ENCODE results near the gene SP2.

SP2 gene

DNA sequence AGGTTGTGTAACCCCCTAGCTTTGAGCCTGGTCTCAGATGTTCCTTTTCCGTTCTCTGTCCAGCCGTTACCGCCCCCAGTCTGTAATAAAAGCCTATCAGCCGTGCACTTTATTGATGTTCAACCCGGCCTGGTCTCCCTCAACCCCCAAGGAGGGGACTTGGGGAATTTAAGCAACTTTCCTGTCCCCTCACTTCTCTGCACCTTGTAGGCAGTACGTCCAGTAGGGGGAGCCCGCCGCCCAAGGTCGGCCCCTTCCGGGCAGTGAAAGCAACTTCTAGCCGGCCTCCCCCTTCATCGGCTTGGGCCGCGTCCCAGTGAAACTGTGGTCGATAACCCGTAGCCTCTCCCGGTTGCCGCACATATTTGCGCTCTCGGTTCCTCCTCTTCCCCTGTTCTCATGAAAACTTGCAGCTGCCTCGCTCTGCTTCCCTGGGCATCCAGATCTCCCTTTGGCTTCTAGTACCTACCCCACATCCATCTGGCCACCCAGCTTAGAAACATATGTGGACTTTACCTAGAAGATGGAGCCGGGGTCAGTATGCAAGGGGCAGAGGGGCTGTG is 53.2 kb downstream of the SP2 start:
- Histone ChIP-seq H3K27me3 (replicated peaks; ENCODE audit: insufficient read depth, low read length) (no peaks in the 10 kb centered on the region), H4K20me1 (ENCODE audit: insufficient read depth, low read length) (no peaks in the 10 kb centered on the region), H2AFZ (ENCODE audit: low read length) (peak overlapping the region; percentile 25; the same call in 1 of the 2 replicates), H3K27ac (ENCODE audit: low read length) (peak overlapping the region; percentile 63; the same call in 1 of the 2 replicates), H3K9ac (ENCODE audit: low read length) (no peak overlapping the region; the same call in 1 of the 2 replicates), H3K9me3 (replicated peaks; ENCODE audit: insufficient read depth, low read length) (no peaks in the 10 kb centered on the region), H3K9me2 (replicated peaks; ENCODE audit: insufficient read depth, low read length) (no peaks in the 10 kb centered on the region), H3K79me2 (ENCODE audit: low read length) (no peaks in the 10 kb centered on the region), H3F3A (ENCODE audit: insufficient read depth, low read length) (peaks cover 26% of the 10 kb centered on the region), H3K4me2 (ENCODE audit: low read depth, low read length) (peak overlapping the region; percentile 84), H3K4me1 (ENCODE audit: low read length) (peaks cover 29% of the 10 kb centered on the region), H3K4me3 (ENCODE audit: low read length) (peak overlapping the region; percentile 41), H3K36me3 (replicated peaks; ENCODE audit: insufficient read depth, low read length) (no peaks in the 10 kb centered on the region)
- DNase-seq, result peak; percentile 79
- TF ChIP-seq EZH2phosphoT487 (IDR thresholded peaks at IDR 0.05; ENCODE audit: low read length), result no peak
- TF ChIP-seq EZH2 (optimal IDR thresholded peaks at IDR 0.05; ENCODE audit: low read depth, low read length), result no peak
- TF ChIP-seq, protein P1, sequence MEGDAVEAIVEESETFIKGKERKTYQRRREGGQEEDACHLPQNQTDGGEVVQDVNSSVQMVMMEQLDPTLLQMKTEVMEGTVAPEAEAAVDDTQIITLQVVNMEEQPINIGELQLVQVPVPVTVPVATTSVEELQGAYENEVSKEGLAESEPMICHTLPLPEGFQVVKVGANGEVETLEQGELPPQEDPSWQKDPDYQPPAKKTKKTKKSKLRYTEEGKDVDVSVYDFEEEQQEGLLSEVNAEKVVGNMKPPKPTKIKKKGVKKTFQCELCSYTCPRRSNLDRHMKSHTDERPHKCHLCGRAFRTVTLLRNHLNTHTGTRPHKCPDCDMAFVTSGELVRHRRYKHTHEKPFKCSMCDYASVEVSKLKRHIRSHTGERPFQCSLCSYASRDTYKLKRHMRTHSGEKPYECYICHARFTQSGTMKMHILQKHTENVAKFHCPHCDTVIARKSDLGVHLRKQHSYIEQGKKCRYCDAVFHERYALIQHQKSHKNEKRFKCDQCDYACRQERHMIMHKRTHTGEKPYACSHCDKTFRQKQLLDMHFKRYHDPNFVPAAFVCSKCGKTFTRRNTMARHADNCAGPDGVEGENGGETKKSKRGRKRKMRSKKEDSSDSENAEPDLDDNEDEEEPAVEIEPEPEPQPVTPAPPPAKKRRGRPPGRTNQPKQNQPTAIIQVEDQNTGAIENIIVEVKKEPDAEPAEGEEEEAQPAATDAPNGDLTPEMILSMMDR (IDR thresholded peaks at IDR 0.05; ENCODE audit: low read length), result peak; percentile 92

DNA sequence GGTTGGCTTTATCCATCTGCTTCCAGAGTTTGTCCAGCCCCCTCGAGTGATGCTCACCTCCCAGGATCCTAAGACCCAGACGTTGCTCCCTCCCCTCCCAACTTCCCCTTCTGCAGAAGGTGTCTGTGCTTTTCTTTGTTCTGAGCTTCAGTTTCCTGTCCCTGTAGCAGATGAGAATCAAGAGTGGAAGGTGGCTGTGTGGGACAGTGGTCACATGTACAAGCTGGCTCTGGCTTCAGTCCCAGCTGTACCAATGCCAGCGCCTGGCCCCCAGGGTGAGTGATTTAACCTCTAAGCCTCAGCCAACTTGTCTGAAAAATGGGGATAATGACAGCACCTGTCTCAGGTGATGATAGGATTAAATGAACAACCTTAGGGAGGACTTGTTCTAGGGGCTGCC is 53.9 kb downstream of the SP2 start:
- Histone ChIP-seq H3K9ac (ENCODE audit: low read length) (no peak overlapping the region), H4K20me1 (ENCODE audit: insufficient read depth, low read length) (no peaks in the 10 kb centered on the region)

DNA sequence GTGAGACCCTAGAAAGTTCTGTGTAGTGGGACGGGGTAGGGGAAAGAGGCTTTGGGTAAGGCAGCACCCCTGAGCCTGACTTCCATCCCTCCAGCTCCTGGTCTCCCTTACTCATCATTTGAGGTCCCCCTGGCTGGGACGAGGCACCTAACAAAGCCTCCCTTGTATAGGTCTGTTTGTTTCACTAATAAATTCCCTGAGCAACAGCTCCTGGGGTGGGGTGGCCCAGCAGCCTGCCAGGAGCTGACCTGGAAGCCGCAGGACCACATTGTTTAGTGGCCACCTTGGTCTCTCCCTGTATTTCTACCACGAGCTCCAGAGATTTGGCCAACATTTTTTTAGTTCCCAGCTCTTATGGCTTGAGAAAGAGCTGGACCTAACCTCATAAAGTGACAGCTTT is 54.4 kb downstream of the SP2 start:
- peaks cover 24% of the 10 kb centered on the region for H3F3A ChIP-seq (ENCODE audit: insufficient read depth, low read length)
- no peak overlapping the region for H3K9ac ChIP-seq (ENCODE audit: low read length)
- H3K27me3 ChIP-seq (replicated peaks; ENCODE audit: insufficient read depth, low read length), result no peaks in the 10 kb centered on the region
- H4K20me1 ChIP-seq (ENCODE audit: insufficient read depth, low read length), result no peaks in the 10 kb centered on the region
- no peaks in the 10 kb centered on the region for H3K36me3 ChIP-seq (replicated peaks; ENCODE audit: insufficient read depth, low read length)
- H3K27ac ChIP-seq (ENCODE audit: low read length), result peak overlapping the region; percentile 63; the same call in 1 of the 2 replicates
- TF ChIP-seq, protein P1 (IDR thresholded peaks at IDR 0.05; ENCODE audit: low read length), result no peak
- TF ChIP-seq EZH2 (optimal IDR thresholded peaks at IDR 0.05; ENCODE audit: low read depth, low read length) (no peak), EZH2phosphoT487 (IDR thresholded peaks at IDR 0.05; ENCODE audit: low read length) (no peak)
- H3K9me2 ChIP-seq (replicated peaks; ENCODE audit: insufficient read depth, low read length), result no peaks in the 10 kb centered on the region
- H3K4me3 ChIP-seq (ENCODE audit: low read length), result no peak overlapping the region
- no peaks in the 10 kb centered on the region for H3K79me2 ChIP-seq (ENCODE audit: low read length)
- no peak overlapping the region for H2AFZ ChIP-seq (ENCODE audit: low read length)
- no peaks in the 10 kb centered on the region for H3K9me3 ChIP-seq (replicated peaks; ENCODE audit: insufficient read depth, low read length)
- no peak for DNase-seq
- H3K4me2 ChIP-seq (ENCODE audit: low read depth, low read length), result peak overlapping the region; percentile 84; the same call in 1 of the 2 replicates
- peaks cover 29% of the 10 kb centered on the region for H3K4me1 ChIP-seq (ENCODE audit: low read length)

More for the DNA sequence above, 53.9 kb downstream of the SP2 start:
- peak; percentile 69 for DNase-seq
- no peaks in the 10 kb centered on the region for H3K9me3 ChIP-seq (replicated peaks; ENCODE audit: insufficient read depth, low read length)
- H3K4me1 ChIP-seq (ENCODE audit: low read length), result peaks cover 29% of the 10 kb centered on the region
- peak overlapping the region; percentile 84 for H3K4me2 ChIP-seq (ENCODE audit: low read depth, low read length)
- no peak overlapping the region for H2AFZ ChIP-seq (ENCODE audit: low read length)
- H3K4me3 ChIP-seq (ENCODE audit: low read length), result peak overlapping the region; percentile 41
- no peaks in the 10 kb centered on the region for H3K79me2 ChIP-seq (ENCODE audit: low read length)
- TF ChIP-seq, protein P1 (IDR thresholded peaks at IDR 0.05; ENCODE audit: low read length), result no peak
- TF ChIP-seq EZH2phosphoT487 (IDR thresholded peaks at IDR 0.05; ENCODE audit: low read length) (no peak), EZH2 (optimal IDR thresholded peaks at IDR 0.05; ENCODE audit: low read depth, low read length) (no peak)
- no peaks in the 10 kb centered on the region for H3K27me3 ChIP-seq (replicated peaks; ENCODE audit: insufficient read depth, low read length)
- H3F3A ChIP-seq (ENCODE audit: insufficient read depth, low read length), result peaks cover 26% of the 10 kb centered on the region
- no peaks in the 10 kb centered on the region for H3K36me3 ChIP-seq (replicated peaks; ENCODE audit: insufficient read depth, low read length)
- H3K9me2 ChIP-seq (replicated peaks; ENCODE audit: insufficient read depth, low read length), result no peaks in the 10 kb centered on the region
- H3K27ac ChIP-seq (ENCODE audit: low read length), result peak overlapping the region; percentile 63; the same call in 1 of the 2 replicates
